HepG2 (cell line): ENCODE results near the gene LMTK2. TPM values are rescaled to one million over a fixed set of nuclear protein-coding genes. Genes with fewer than 3 reads are reported as not detected.

Experiments used
- ATF4 ChIP-seq, 2 experiments: fragments of 450-650 bp in 1 of 2; sonication (generic) in 1 of 2; formaldehyde crosslinking; IDR thresholded peaks; 2 replicates each; pipeline versions ENCODE4 v1.5.0 to v1.8.0; 2020 to 2022; ENCODE audit warnings: mild to moderate bottlenecking in 1 of 2, missing genetic modification reagents in 1 of 2
- BCL6 ChIP-seq: IDR thresholded peaks from 2 replicates; pipeline ENCODE4 v1.6.1; 2016; ENCODE audit warnings: missing genetic modification reagents, missing compliant biosample characterization
- CREBL2 ChIP-seq: sonication (generic); formaldehyde crosslinking; IDR thresholded peaks from 2 replicates; pipeline ENCODE4 v1.8.1; 2023; ENCODE audit warnings: missing genetic modification reagents, mild to moderate bottlenecking, borderline replicate concordance
- CSRNP1 ChIP-seq: sonication (generic); formaldehyde crosslinking; IDR thresholded peaks from 2 replicates; pipeline ENCODE4 v1.8.1; 2023; ENCODE audit warnings: mild to moderate bottlenecking, missing genetic modification reagents
- FIP1L1 ChIP-seq: fragments of 200-400 bp; formaldehyde crosslinking; IDR thresholded peaks from 2 replicates; pipeline ENCODE4 v1.6.1; 2018; ENCODE audit warnings: low read depth, mild to moderate bottlenecking, low read length, moderate library complexity, borderline replicate concordance; ENCODE audit not compliant: insufficient read depth
- PAWR ChIP-seq: sonication (generic); formaldehyde crosslinking; IDR thresholded peaks from 2 replicates; pipeline ENCODE4 v1.4.0; 2020; ENCODE audit warnings: missing genetic modification reagents, mild to moderate bottlenecking, borderline replicate concordance
- SATB2 ChIP-seq: sonication (generic); formaldehyde crosslinking; IDR thresholded peaks from 2 replicates; pipeline ENCODE4 v1.5.0; 2020; ENCODE audit warnings: missing genetic modification reagents
- SCMH1 ChIP-seq: sonication (generic); formaldehyde crosslinking; IDR thresholded peaks from 2 replicates; pipeline ENCODE4 v1.9.0; 2021; ENCODE audit warnings: missing genetic modification reagents, mild to moderate bottlenecking, borderline replicate concordance
- TBL1XR1 ChIP-seq: fragments of 150-350 bp; IDR thresholded peaks from 2 replicates; pipeline ENCODE4 v1.6.1; 2014; ENCODE audit warnings: borderline replicate concordance, low read length; ENCODE audit not compliant: partially characterized antibody
- ZBTB37 ChIP-seq: sonication (generic); formaldehyde crosslinking; IDR thresholded peaks from 2 replicates; pipeline ENCODE4 v1.4.0; 2020; ENCODE audit warnings: mild to moderate bottlenecking, missing genetic modification reagents
- ZFP62 ChIP-seq: sonication (generic); formaldehyde crosslinking; IDR thresholded peaks from 2 replicates; pipeline ENCODE4 v1.4.0; 2020; ENCODE audit warnings: missing genetic modification reagents
- ZNF263 ChIP-seq: sonication (generic); formaldehyde crosslinking; IDR thresholded peaks from 2 replicates; pipeline ENCODE4 v1.4.0; 2020; ENCODE audit warnings: missing genetic modification reagents
- ZNF30 ChIP-seq: sonication (generic); formaldehyde crosslinking; IDR thresholded peaks from 2 replicates; pipeline ENCODE4 v1.5.0; 2020; ENCODE audit warnings: mild to moderate bottlenecking, missing genetic modification reagents
- ZNF552 ChIP-seq: sonication (generic); formaldehyde crosslinking; IDR thresholded peaks from 2 replicates; pipeline ENCODE4 v1.9.0; 2022; ENCODE audit warnings: missing genetic modification reagents, mild to moderate bottlenecking, borderline replicate concordance
- ZNF556 ChIP-seq: sonication (generic); formaldehyde crosslinking; IDR thresholded peaks from 2 replicates; pipeline ENCODE4 v1.4.0; 2020; ENCODE audit warnings: mild to moderate bottlenecking, missing genetic modification reagents, borderline replicate concordance
- ZNF598 ChIP-seq: sonication (generic); formaldehyde crosslinking; IDR thresholded peaks from 2 replicates; pipeline ENCODE4 v1.5.1; 2020; ENCODE audit warnings: mild to moderate bottlenecking, missing genetic modification reagents, borderline replicate concordance
- polyA plus RNA-seq, 8 experiments: library from polyadenylated mRNA; depleted of rRNA in 3 of 8; stranded (reverse) in 7 of 8; unstranded in 1 of 8; fragments of >200 nt; fragmentation: Illumina TruSeq in 4 of 8; extraction: Trizol in 4 of 8; gene quantifications; 2 replicates each; pipeline versions ENCODE4 v1.2.1 to v1.2.3, GENCODE V29; 2011 to 2016; ENCODE audit warnings: low read depth in 4 of 8, missing spikeins in 1 of 8, mixed read lengths in 1 of 8; ENCODE audit not compliant: insufficient read depth in 1 of 8
- total RNA-seq, 5 experiments: library from RNA; depleted of rRNA; stranded (reverse); fragments of >200 nt; fragmentation: Illumina TruSeq; extraction: Trizol; gene quantifications; 2 replicates each; pipeline ENCODE4 v1.2.3, GENCODE V29; 2016; ENCODE audit warnings: low read depth in 1 of 5
- TF ChIP-seq, protein P1 (sequence below): IDR thresholded peaks from 2 replicates; pipeline ENCODE4 v1.6.1; 2016; ENCODE audit warnings: low read depth, borderline replicate concordance
- TF ChIP-seq, protein P2 (sequence below): sonication (generic); formaldehyde crosslinking; IDR thresholded peaks from 2 replicates; pipeline ENCODE4 v1.4.0; 2020; ENCODE audit warnings: missing genetic modification reagents
- TF ChIP-seq, protein P3 (sequence below): sonication (generic); formaldehyde crosslinking; IDR thresholded peaks from 2 replicates; pipeline ENCODE4 v1.4.0; 2020; ENCODE audit warnings: mild to moderate bottlenecking, missing genetic modification reagents

The LMTK2 gene
- total and polyA plus RNA-seq, 2 of the 13 experiments (the other 11 are each of a cell fraction or from before 2014, with no cell fraction given), result 9.5 to 11.7 TPM

DNA sequence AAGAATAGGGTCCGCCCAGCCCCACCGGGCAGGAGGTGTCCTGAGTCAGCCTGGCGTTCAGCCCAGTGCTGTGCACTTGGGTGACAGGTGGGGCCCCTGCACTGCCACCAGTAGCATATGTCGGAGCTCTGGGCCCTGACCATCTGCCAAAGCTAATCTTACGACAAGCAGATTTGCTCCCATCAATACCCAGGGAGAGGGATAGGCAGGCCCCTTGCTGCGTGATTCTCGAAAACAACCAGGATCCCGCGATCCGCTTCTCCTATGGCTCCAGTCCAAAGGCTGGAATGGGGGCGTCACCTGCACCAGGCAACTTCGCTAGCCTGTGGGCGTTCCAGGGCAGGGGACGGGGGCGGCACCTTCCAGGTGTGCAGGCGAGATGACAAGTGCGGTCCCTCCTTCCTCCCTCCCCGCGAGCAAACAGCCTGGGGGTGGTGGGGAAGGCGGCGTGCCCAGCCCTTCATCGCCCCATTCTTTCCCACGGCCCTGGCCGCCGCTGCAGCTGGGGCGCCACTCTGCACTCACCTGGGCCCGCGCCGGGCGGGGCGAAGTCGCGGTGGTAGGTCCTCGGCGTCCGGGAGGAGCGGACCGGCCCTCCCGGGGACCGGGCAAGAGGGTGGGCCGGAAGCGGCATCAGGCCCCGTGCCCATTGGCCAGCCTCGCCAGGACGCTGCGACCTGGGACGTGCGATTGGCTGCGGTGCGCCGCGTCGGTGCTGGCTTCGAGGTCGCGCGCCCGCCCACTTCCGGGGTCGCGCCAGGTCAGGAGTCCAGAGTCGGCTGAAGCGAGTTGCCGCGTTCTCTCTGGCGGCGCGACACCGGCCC is 145.2 kb downstream of the LMTK2 start, which contains the start of gene TECPR1 (continued):
- no peak for TF ChIP-seq ATF4 (CRISPR knock-in tag; IDR thresholded peaks at IDR 0.05)
- peak; percentile 41; the same call in 1 of the 2 replicates for TF ChIP-seq ZNF598 (CRISPR knock-in tag)
- peak; percentile 82; the same call in 1 of the 2 replicates for TF ChIP-seq ZNF263 (CRISPR knock-in tag)
- TF ChIP-seq SATB2 (CRISPR knock-in tag), result no peak
- TF ChIP-seq ZBTB37 (CRISPR knock-in tag), result no peak
- TF ChIP-seq ZNF556 (CRISPR knock-in tag), result peak; percentile 63; the same call in 1 of the 2 replicates
- TF ChIP-seq SCMH1 (CRISPR knock-in tag), result no peak
- no peak for TF ChIP-seq FIP1L1
- TF ChIP-seq ZNF30, result 0 out of 2 replicates have a peak, but pooled peaks have one; percentile 21
- TF ChIP-seq, protein P1, sequence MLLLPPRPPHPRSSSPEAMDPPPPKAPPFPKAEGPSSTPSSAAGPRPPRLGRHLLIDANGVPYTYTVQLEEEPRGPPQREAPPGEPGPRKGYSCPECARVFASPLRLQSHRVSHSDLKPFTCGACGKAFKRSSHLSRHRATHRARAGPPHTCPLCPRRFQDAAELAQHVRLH (CRISPR knock-in tag), result peak; percentile 44; the same call in 1 of the 2 replicates
- no peak for TF ChIP-seq ZFP62 (CRISPR knock-in tag)
- TF ChIP-seq, protein P2, sequence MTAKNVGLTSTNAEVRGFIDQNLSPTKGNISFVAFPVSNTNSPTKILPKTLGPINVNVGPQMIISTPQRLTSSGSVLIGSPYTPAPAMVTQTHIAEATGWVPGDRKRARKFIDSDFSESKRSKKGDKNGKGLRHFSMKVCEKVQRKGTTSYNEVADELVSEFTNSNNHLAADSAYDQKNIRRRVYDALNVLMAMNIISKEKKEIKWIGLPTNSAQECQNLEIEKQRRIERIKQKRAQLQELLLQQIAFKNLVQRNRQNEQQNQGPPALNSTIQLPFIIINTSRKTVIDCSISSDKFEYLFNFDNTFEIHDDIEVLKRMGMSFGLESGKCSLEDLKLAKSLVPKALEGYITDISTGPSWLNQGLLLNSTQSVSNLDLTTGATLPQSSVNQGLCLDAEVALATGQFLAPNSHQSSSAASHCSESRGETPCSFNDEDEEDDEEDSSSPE (CRISPR knock-in tag), result peak; percentile 75
- no peak for TF ChIP-seq CREBL2 (CRISPR knock-in tag)
- no peak for TF ChIP-seq PAWR (CRISPR knock-in tag)
- TF ChIP-seq CSRNP1 (CRISPR knock-in tag), result no peak
- peak; percentile 28; the same call in 1 of the 2 replicates for TF ChIP-seq BCL6 (CRISPR knock-in tag)
- TF ChIP-seq ZNF552, result peak; percentile 35; the same call in 1 of the 2 replicates
- TF ChIP-seq, protein P3, sequence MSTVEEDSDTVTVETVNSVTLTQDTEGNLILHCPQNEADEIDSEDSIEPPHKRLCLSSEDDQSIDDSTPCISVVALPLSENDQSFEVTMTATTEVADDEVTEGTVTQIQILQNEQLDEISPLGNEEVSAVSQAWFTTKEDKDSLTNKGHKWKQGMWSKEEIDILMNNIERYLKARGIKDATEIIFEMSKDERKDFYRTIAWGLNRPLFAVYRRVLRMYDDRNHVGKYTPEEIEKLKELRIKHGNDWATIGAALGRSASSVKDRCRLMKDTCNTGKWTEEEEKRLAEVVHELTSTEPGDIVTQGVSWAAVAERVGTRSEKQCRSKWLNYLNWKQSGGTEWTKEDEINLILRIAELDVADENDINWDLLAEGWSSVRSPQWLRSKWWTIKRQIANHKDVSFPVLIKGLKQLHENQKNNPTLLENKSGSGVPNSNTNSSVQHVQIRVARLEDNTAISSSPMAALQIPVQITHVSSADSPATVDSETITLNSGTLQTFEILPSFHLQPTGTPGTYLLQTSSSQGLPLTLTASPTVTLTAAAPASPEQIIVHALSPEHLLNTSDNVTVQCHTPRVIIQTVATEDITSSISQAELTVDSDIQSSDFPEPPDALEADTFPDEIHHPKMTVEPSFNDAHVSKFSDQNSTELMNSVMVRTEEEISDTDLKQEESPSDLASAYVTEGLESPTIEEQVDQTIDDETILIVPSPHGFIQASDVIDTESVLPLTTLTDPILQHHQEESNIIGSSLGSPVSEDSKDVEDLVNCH (CRISPR knock-in tag), result no peak
- TF ChIP-seq TBL1XR1, result no peak
